ENCODE measurements around the gene METTL4.
A peak's percentile ranks its signal among the peaks of the same experiment; 100 is the strongest.
"Not testable (repeated sequence)": the region's sequence is repeated elsewhere in the genome, so short reads cannot be mapped to it uniquely, and the experiment has no call there.

Gene METTL4

GRCh38 chr18:2547477-2548087 is 23.7 kb downstream of the METTL4 start:
- Histone ChIP-seq H3K9me3 (ENCODE audit: control insufficient read depth, low read length) (no peaks in the 10 kb centered on the region), H3K4me1 (no peaks in the 10 kb centered on the region), H3K27me3 (ENCODE audit: control insufficient read depth, insufficient read depth, low read length) (no peaks in the 10 kb centered on the region), H3K9ac (no peak overlapping the region), H3K36me3 (ENCODE audit: control insufficient read depth, insufficient read depth, low read length) (no peaks in the 10 kb centered on the region), H2AFZ (no peak overlapping the region), H3K4me2 (ENCODE audit: low read length) (no peak overlapping the region), H3K27ac (no peak overlapping the region), H3K79me2 (no peaks in the 10 kb centered on the region), H3K4me3 (ENCODE audit: low read depth, low read length) (no peak overlapping the region)
- peak; percentile 47 for TF ChIP-seq CTCF (IDR thresholded peaks at IDR 0.05)

GRCh38 chr18:2545155-2545554 is 26.1 kb downstream of the METTL4 start:
- no peaks in the 10 kb centered on the region for H3K9me3 ChIP-seq (ENCODE audit: control insufficient read depth, low read length)
- no peak overlapping the region for H3K4me3 ChIP-seq (ENCODE audit: low read depth, low read length)

GRCh38 chr18:2541925-2542563 is 29.3 kb downstream of the METTL4 start:
- H3K4me2 ChIP-seq (ENCODE audit: low read length); H3K4me3 ChIP-seq (ENCODE audit: low read depth, low read length); H3K36me3 ChIP-seq (ENCODE audit: control insufficient read depth, insufficient read depth, low read length); H3K79me2 ChIP-seq; H3K27me3 ChIP-seq (ENCODE audit: control insufficient read depth, insufficient read depth, low read length); H3K9me3 ChIP-seq (ENCODE audit: control insufficient read depth, low read length); H3K27ac ChIP-seq; H3K9ac ChIP-seq; H3K4me1 ChIP-seq; H2AFZ ChIP-seq: not testable (repeated sequence)
- TF ChIP-seq CTCF (IDR thresholded peaks at IDR 0.05): peak; percentile 58

More at GRCh38 chr18:2545155-2545554, 26.1 kb downstream of the METTL4 start:
- Histone ChIP-seq H3K4me1 (no peaks in the 10 kb centered on the region), H3K9ac (no peak overlapping the region), H3K27ac (no peak overlapping the region), H3K36me3 (ENCODE audit: control insufficient read depth, insufficient read depth, low read length) (no peaks in the 10 kb centered on the region), H3K27me3 (ENCODE audit: control insufficient read depth, insufficient read depth, low read length) (no peaks in the 10 kb centered on the region), H3K4me2 (ENCODE audit: low read length) (no peak overlapping the region), H3K79me2 (no peaks in the 10 kb centered on the region), H2AFZ (no peak overlapping the region)
- TF ChIP-seq CTCF (IDR thresholded peaks at IDR 0.05): no peak

GRCh38 chr18:2540575-2540974 is 30.7 kb downstream of the METTL4 start:
- Histone ChIP-seq H3K4me3 (ENCODE audit: low read depth, low read length) (no peak overlapping the region), H3K4me2 (ENCODE audit: low read length) (no peak overlapping the region), H3K4me1 (no peaks in the 10 kb centered on the region), H3K79me2 (no peaks in the 10 kb centered on the region), H3K9me3 (ENCODE audit: control insufficient read depth, low read length) (no peaks in the 10 kb centered on the region), H3K9ac (no peak overlapping the region), H3K27ac (no peak overlapping the region), H3K27me3 (ENCODE audit: control insufficient read depth, insufficient read depth, low read length) (no peaks in the 10 kb centered on the region), H3K36me3 (ENCODE audit: control insufficient read depth, insufficient read depth, low read length) (no peaks in the 10 kb centered on the region), H2AFZ (no peak overlapping the region)
- no peak for TF ChIP-seq CTCF (IDR thresholded peaks at IDR 0.05)

GRCh38 chr18:2538844-2539243 is 32.5 kb downstream of the METTL4 start:
- Histone ChIP-seq H3K4me2 (ENCODE audit: low read length) (no peak overlapping the region), H3K9me3 (ENCODE audit: control insufficient read depth, low read length) (no peaks in the 10 kb centered on the region), H2AFZ (no peak overlapping the region), H3K4me3 (ENCODE audit: low read depth, low read length) (no peak overlapping the region), H3K36me3 (ENCODE audit: control insufficient read depth, insufficient read depth, low read length) (no peaks in the 10 kb centered on the region), H3K79me2 (no peaks in the 10 kb centered on the region), H3K27me3 (ENCODE audit: control insufficient read depth, insufficient read depth, low read length) (no peaks in the 10 kb centered on the region), H3K4me1 (no peaks in the 10 kb centered on the region), H3K27ac (no peak overlapping the region), H3K9ac (no peak overlapping the region)
- no peak for TF ChIP-seq CTCF (IDR thresholded peaks at IDR 0.05)
